GM18505 (cell line): Measurements from ENCODE around the gene USP9X.
A peak's percentile ranks its signal among the peaks of the same experiment; 100 is the strongest.
"Not testable (repeated sequence)": the region's sequence is repeated elsewhere in the genome, so short reads cannot be mapped to it uniquely, and the experiment has no call there.

ENCODE experiments used
- ATAC-seq: cut with Tn5 transposase; IDR thresholded peaks from one replicate; pipeline ENCODE4 v1.9.1; 2021; ENCODE audit not compliant: unreplicated experiment
- POLR2A ChIP-seq: IDR thresholded peaks from 4 replicates; pipeline ENCODE4 v1.6.1; 2011; ENCODE audit warnings: borderline replicate concordance; ENCODE audit not compliant: insufficient read depth, insufficient read length; ENCODE audit errors: extremely low read depth

USP9X gene

GRCh38 chrX:41095174-41095573 is 9.9 kb downstream of the USP9X start:
- ATAC-seq, result no peak
- no peak for TF ChIP-seq POLR2A

- no peak for ATAC-seq
- no peak for TF ChIP-seq POLR2A
These were observed 10.7 kb downstream of the USP9X start for GRCh38 chrX:41095908-41096307.

GRCh38 chrX:41096339-41096955 is 11.2 kb downstream of the USP9X start:
- no peak for ATAC-seq
- TF ChIP-seq POLR2A, result no peak

GRCh38 chrX:41097326-41097725 is 12.1 kb downstream of the USP9X start:
- TF ChIP-seq POLR2A, result no peak
- no peak for ATAC-seq

- no peak for TF ChIP-seq POLR2A
These were observed 15.0 kb downstream of the USP9X start for GRCh38 chrX:41100200-41100599.

GRCh38 chrX:41100819-41101218 is 15.6 kb downstream of the USP9X start:
- no peak for TF ChIP-seq POLR2A
- ATAC-seq, result no peak

More at GRCh38 chrX:41100200-41100599, 15.0 kb downstream of the USP9X start:
- ATAC-seq, result no peak

GRCh38 chrX:41105005-41105404 is 19.8 kb downstream of the USP9X start:
- no peak for ATAC-seq
- TF ChIP-seq POLR2A, result no peak

- not testable (repeated sequence) for ATAC-seq
These were observed 21.0 kb downstream of the USP9X start for GRCh38 chrX:41106257-41106656.

- no peak for ATAC-seq
These were observed 22.8 kb downstream of the USP9X start for GRCh38 chrX:41108007-41108406.

GRCh38 chrX:41108463-41109205 is 23.4 kb downstream of the USP9X start:
- no peak for TF ChIP-seq POLR2A
- no peak for ATAC-seq

More at GRCh38 chrX:41108007-41108406, 22.8 kb downstream of the USP9X start:
- no peak for TF ChIP-seq POLR2A

GRCh38 chrX:41110801-41111625 is 25.8 kb downstream of the USP9X start:
- no peak for TF ChIP-seq POLR2A
- ATAC-seq, result no peak

GRCh38 chrX:41115104-41115425 is 29.8 kb downstream of the USP9X start:
- not testable (repeated sequence) for ATAC-seq

GRCh38 chrX:41116948-41117347 is 31.7 kb downstream of the USP9X start:
- TF ChIP-seq POLR2A, result no peak
- peak; percentile 72 for ATAC-seq

GRCh38 chrX:41118156-41118555 is 32.9 kb downstream of the USP9X start:
- no peak for TF ChIP-seq POLR2A
- no peak for ATAC-seq
